Measurements from ENCODE around the gene PUS7L.
"Not testable (repeated sequence)": the region's sequence is repeated elsewhere in the genome, so short reads cannot be mapped to it uniquely, and the experiment has no call there.

PUS7L gene, protein sequence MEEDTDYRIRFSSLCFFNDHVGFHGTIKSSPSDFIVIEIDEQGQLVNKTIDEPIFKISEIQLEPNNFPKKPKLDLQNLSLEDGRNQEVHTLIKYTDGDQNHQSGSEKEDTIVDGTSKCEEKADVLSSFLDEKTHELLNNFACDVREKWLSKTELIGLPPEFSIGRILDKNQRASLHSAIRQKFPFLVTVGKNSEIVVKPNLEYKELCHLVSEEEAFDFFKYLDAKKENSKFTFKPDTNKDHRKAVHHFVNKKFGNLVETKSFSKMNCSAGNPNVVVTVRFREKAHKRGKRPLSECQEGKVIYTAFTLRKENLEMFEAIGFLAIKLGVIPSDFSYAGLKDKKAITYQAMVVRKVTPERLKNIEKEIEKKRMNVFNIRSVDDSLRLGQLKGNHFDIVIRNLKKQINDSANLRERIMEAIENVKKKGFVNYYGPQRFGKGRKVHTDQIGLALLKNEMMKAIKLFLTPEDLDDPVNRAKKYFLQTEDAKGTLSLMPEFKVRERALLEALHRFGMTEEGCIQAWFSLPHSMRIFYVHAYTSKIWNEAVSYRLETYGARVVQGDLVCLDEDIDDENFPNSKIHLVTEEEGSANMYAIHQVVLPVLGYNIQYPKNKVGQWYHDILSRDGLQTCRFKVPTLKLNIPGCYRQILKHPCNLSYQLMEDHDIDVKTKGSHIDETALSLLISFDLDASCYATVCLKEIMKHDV

GRCh38 chr12:43758728-43759563 lies at the start of gene PUS7L, which contains the start of gene IRAK4:
Gene PUS7L, minus strand, starts transcription at chr12:43758790. Its CDS starts 3,545 bp downstream, at chr12:43755245.
Gene IRAK4, plus strand, starts transcription at chr12:43758951. Its CDS starts 9,161 bp downstream, at chr12:43768112.
- DNase-seq (ENCODE audit: low spot score) = peak; percentile 98

DNA sequence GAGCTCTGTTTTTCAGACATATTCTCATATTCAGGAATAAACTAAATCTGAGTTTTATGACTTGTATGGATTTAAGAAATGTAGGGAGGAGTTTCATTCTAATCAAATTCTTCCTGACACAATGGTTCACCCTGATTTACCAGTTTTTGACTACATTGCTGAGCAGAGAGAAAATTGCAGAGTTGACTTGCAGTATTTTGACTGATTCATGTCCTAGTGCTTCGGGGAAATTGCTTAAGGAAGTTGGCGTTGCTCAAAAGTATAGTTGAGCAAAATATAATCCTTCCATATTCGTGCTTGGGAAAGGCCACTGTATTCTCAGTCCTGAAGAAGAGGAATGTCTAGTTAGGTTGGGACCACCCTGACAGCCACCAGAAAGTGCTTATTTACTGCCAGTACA lies 48.8 kb upstream of the PUS7L start:
- DNase-seq (ENCODE audit: low spot score) = no peak

DNA sequence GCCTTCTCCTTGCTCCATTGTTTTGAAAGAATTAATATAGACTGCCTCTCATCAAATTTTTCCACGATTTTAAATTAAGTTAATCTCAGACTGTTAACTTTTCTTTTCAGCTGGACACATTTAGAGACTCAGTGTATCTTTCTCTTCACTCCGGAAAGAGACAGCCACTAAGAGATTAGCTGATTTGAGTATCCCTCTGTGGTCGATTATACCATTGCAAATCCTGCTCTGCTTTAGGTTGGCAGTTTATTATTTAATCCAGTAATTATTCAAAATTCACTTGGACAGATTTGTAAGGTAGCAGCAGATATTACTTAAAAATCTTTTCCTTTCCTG lies 48.1 kb upstream of the PUS7L start:
- DNase-seq (ENCODE audit: low spot score) = no peak

- peak; percentile 97 for DNase-seq (ENCODE audit: low spot score)
Observed at GRCh38 chr12:43805860-43806736, 47.5 kb upstream of the PUS7L start, which contains the start of gene TWF1. Gene TWF1, minus strand, starts transcription at chr12:43806317. Its CDS starts 72 bp downstream, at chr12:43806245.

DNA sequence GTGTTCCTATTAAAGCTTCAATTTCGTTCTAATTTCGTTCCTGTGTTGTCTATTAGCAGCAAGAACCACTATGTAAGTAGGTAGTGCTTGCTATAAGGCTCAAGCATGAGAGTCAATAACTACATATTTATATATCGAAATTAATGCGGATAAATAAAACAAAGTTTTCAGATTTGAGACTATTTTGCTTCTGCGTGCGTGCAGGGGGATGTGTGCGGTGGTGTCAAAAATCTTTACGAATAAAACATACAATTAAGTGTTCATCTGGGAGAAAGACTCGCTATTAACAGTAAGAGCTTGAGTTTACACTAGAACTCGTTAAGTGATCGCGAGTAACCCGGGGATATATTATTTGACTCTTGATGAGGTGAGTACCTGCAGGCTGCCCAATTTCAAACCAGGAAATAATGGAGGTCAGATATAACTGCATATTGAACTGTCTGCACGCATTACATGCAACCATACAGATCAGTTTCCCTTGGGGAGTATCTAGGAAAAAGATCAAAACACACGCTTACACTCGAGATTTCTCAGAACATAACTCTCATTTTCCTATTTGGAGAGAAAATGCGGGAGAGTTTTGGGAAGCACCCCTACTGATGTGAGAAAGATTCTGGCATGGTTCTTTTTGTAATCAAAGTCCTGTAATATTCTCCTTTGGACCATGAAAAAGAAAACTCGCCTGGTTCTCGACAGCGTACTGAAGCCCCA lies 46.7 kb upstream of the PUS7L start:
- DNase-seq (ENCODE audit: low spot score) = no peak

GRCh38 chr12:43797561-43798217 lies 39.1 kb upstream of the PUS7L start:
- no peak for DNase-seq (ENCODE audit: low spot score)

DNA sequence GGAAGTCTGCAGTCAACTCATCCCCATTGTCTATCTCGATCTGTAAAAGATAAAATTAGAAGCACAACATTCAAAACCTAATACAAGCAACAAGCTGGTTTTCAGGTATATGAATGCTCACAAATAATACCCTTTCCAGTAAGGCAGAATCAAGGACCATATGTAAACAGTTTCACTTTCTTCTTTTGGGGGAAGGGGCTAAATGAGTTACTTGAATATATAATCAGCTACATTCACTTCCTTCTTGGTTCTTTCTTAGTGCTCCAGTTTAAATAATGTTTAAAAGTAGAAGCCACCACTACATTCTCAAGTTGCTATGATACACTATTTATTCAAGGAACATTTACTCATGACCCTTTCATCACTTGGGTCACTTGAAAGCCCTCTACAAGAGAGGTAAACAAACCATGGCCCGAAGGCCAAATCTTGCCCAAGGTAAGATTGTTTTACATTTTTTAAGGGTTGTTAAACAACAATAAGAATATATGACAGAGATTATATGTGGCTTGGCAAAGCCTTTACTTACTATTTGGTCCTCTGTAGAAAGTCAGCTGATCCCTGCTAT lies 37.2 kb upstream of the PUS7L start:
- DNase-seq (ENCODE audit: low spot score) = no peak

- no peak for DNase-seq (ENCODE audit: low spot score)
Observed at GRCh38 chr12:43789941-43790340, 31.4 kb upstream of the PUS7L start.

DNA sequence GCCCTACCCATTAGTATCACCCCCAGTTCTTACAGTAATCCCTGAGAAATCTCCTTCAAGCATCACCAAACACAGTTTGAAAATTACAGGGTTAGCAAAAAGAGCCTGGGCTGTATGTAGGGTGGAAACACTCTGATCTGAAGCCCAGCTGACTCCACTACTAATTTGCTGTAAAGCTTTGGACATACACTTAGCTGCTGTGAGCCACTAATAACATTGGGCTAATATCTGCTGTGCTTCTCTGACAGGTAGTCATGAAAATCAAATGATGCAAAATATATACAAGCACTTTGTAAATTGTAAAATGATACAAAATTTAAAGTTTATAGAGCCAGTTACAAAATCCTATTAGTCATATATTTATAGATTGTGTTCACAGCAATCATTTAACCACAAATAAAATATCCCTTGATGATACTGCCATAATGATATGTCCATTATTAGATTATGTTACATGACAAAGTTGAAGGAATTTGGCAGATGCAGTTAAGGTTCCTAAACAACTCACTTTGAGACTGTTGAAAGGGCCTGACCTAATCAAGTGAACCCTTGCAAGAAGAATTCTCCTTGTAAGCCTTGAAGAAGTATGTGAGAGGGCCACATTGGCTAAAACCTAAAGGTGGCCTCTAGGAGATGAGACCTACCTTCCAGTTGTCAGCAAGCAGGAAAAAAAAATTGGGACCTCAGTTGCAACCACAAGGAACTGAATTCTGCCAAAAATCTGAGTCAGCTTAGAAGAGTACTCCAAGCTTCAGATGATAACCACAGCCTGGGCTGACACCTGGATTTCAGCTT lies 28.5 kb upstream of the PUS7L start:
- DNase-seq (ENCODE audit: low spot score) = no peak

- DNase-seq (ENCODE audit: low spot score) = peak; percentile 39
Observed at GRCh38 chr12:43776498-43776897, 17.9 kb upstream of the PUS7L start.

GRCh38 chr12:43766291-43766690 lies 7.7 kb upstream of the PUS7L start:
- DNase-seq (ENCODE audit: low spot score) = no peak

DNA sequence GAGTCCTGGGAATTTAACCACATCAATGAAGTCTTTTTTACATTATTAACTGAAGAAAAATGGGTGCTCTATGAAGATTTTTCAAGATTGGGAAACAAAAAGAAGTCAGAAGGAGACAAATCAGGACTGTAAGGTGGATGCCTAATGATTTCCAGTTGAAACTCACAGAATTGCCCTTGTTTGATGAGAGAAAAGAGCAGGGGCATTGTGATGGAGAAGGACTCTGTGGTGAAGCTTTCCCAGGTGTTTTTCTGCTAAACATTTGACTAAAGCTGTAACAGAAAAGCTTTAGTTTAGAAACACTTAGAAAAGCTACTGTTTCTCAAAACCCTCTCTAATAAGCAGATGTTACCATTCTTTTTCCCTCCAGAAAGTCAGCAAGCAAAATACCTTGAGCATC lies 5.9 kb upstream of the PUS7L start:
- no peak for DNase-seq (ENCODE audit: low spot score)

- DNase-seq (ENCODE audit: low spot score) = no peak
Observed at GRCh38 chr12:43763769-43764168, 5.2 kb upstream of the PUS7L start.

DNA sequence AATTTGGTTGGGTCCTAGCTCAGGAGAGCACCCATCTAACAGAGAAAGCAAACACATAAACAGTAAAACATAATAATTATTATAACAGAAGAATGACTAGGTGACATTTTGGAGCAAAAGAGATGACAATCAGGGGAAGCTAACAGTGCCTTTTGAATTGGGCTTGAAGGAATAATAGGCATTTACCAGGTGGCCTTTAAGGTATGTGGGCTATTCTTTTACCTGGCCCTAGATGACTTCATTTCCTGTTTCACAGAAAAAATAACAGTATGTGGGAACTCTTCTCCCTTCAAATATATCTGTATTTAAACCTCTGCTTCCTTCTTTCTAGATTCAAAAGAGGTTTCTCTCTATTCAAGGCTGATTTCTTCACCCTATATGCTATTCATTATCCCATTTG lies 4.0 kb upstream of the PUS7L start:
- no peak for DNase-seq (ENCODE audit: low spot score)

DNA sequence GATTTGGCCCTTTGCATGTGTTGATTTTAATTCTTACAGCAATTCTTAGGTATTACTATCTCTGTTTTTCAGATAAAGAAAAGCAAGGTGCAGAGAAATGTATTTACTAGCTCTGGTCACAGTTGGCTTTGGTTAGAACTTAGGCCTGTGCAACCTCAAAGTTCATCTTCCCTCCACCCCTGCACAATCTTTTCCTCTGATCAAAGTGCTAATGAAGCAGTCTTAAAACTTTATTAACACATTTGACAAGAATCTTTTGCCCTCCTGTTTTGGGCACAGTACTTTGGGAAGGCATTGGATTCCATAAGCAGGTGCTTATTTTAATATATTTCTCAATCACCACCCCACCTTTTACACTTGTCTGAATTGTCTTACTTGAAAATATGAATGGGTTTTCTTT lies 2.9 kb upstream of the PUS7L start:
- DNase-seq (ENCODE audit: low spot score) = no peak

GRCh38 chr12:43760396-43760795 lies 1.8 kb upstream of the PUS7L start:
- DNase-seq (ENCODE audit: low spot score) = no peak

DNA sequence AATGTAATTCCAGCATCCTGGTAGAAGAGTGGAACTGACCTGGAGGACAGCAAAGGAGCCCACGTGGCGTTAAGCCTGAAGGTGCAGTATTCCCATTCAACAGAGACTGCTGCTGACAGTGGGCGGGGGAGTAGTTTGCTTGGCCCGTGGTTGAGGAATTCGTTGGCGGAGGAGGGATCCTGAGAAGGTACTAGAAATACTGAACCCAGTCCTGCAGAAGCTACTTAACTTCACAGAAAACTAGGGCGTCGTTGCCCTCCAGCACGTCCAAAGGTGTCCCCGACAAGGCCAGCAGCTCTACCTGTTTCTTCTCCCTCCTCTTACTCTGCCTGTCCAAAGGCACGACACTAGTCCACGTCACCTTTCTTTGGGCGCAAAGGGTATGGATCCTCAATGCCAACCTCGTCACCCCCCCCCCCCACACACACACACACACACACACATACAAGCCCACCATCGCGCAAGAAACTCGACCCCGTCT lies 303 bp downstream of the PUS7L start:
- peak; percentile 57 for DNase-seq (ENCODE audit: low spot score)

- no peak for DNase-seq (ENCODE audit: low spot score)
Observed at GRCh38 chr12:43754015-43754414, 4.6 kb downstream of the PUS7L start.

- DNase-seq (ENCODE audit: low spot score) = not testable (repeated sequence)
Observed at GRCh38 chr12:43751360-43751759, 7.2 kb downstream of the PUS7L start.
